Measurements from ENCODE around the gene DCST1. TPM values are rescaled to one million over a fixed set of nuclear protein-coding genes. Genes with fewer than 3 reads are reported as not detected.

Gene DCST1
- total RNA-seq, 1 experiment from 2014 or later = 0.15 TPM

GRCh38 chr1:155060736-155061135, 27.1 kb downstream of the DCST1 start:
- TF ChIP-seq, protein P1, sequence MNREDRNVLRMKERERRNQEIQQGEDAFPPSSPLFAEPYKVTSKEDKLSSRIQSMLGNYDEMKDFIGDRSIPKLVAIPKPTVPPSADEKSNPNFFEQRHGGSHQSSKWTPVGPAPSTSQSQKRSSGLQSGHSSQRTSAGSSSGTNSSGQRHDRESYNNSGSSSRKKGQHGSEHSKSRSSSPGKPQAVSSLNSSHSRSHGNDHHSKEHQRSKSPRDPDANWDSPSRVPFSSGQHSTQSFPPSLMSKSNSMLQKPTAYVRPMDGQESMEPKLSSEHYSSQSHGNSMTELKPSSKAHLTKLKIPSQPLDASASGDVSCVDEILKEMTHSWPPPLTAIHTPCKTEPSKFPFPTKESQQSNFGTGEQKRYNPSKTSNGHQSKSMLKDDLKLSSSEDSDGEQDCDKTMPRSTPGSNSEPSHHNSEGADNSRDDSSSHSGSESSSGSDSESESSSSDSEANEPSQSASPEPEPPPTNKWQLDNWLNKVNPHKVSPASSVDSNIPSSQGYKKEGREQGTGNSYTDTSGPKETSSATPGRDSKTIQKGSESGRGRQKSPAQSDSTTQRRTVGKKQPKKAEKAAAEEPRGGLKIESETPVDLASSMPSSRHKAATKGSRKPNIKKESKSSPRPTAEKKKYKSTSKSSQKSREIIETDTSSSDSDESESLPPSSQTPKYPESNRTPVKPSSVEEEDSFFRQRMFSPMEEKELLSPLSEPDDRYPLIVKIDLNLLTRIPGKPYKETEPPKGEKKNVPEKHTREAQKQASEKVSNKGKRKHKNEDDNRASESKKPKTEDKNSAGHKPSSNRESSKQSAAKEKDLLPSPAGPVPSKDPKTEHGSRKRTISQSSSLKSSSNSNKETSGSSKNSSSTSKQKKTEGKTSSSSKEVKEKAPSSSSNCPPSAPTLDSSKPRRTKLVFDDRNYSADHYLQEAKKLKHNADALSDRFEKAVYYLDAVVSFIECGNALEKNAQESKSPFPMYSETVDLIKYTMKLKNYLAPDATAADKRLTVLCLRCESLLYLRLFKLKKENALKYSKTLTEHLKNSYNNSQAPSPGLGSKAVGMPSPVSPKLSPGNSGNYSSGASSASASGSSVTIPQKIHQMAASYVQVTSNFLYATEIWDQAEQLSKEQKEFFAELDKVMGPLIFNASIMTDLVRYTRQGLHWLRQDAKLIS (CRISPR knock-in tag; IDR thresholded peaks at IDR 0.05; ENCODE audit: borderline replicate concordance) = no peak
- TF ChIP-seq ZNF425 (CRISPR knock-in tag; conservative IDR thresholded peaks at IDR 0.05) (no peak), ATF3 (CRISPR knock-in tag; conservative IDR thresholded peaks at IDR 0.05) (no peak), FOXJ3 (CRISPR knock-in tag; IDR thresholded peaks at IDR 0.05; ENCODE audit: borderline replicate concordance) (no peak), ZNF121 (CRISPR knock-in tag; IDR thresholded peaks at IDR 0.05) (no peak), RELA (CRISPR knock-in tag; IDR thresholded peaks at IDR 0.05; ENCODE audit: borderline replicate concordance) (no peak), PRRX2 (CRISPR knock-in tag; IDR thresholded peaks at IDR 0.05) (no peak), GABPB1 (CRISPR knock-in tag; IDR thresholded peaks at IDR 0.05) (no peak)
- TF ChIP-seq, protein P2, sequence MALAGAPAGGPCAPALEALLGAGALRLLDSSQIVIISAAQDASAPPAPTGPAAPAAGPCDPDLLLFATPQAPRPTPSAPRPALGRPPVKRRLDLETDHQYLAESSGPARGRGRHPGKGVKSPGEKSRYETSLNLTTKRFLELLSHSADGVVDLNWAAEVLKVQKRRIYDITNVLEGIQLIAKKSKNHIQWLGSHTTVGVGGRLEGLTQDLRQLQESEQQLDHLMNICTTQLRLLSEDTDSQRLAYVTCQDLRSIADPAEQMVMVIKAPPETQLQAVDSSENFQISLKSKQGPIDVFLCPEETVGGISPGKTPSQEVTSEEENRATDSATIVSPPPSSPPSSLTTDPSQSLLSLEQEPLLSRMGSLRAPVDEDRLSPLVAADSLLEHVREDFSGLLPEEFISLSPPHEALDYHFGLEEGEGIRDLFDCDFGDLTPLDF (CRISPR knock-in tag; IDR thresholded peaks at IDR 0.05) = no peak
- H3K4me3 Mint-ChIP-seq = no peak overlapping the region
- POLR2A ChIA-PET = interaction anchor here (0.5 to 1.8 kb wide), 4 partner anchors 43 to 124 kb away, joined by 3 to 6 read pairs (median 5); partner anchors contain the start of gene PMVK

GRCh38 chr1:155061381-155062150, 27.9 kb downstream of the DCST1 start:
- no peaks in the 10 kb centered on the region for H3K27me3 Mint-ChIP-seq (ENCODE audit: low read depth)
- no peaks in the 10 kb centered on the region for H3K9me3 Mint-ChIP-seq
- H3K27ac Mint-ChIP-seq = no peak overlapping the region
- H3K4me3 Mint-ChIP-seq = peak overlapping the region; percentile 91
- peaks cover 17% of the 10 kb centered on the region for H3K4me1 Mint-ChIP-seq
- DNase-seq (ENCODE audit: low spot score) (peak; percentile 99), ATAC-seq (peak; percentile 54)
- POLR2A ChIA-PET = interaction anchor here (0.5 to 3.5 kb wide), 7 partner anchors 17 to 125 kb away, joined by 3 to 10 read pairs (median 6); partner anchors contain the start of genes EFNA3 and PMVK
- peaks cover 6% of the 10 kb centered on the region for H3K36me3 Mint-ChIP-seq
- TF ChIP-seq GTF2I (CRISPR knock-in tag; conservative IDR thresholded peaks at IDR 0.05) (no peak), CTCF (IDR thresholded peaks at IDR 0.05) (peak; percentile 97)
- CTCF ChIA-PET = interaction anchor here (0.6 to 8.3 kb wide), 57 partner anchors 10 to 515 kb away, joined by 3 to 176 read pairs (median 7); partner anchors contain the start of genes ADAM15, CHRNB2, CKS1B and DCST1

More at GRCh38 chr1:155060736-155061135, 27.1 kb downstream of the DCST1 start:
- DNase-seq (ENCODE audit: low spot score) (no peak), ATAC-seq (no peak)
- Mint-ChIP-seq H3K27me3 (ENCODE audit: low read depth) (no peaks in the 10 kb centered on the region), H3K36me3 (no peaks in the 10 kb centered on the region), H3K4me1 (peaks cover 13% of the 10 kb centered on the region), H3K9me3 (no peaks in the 10 kb centered on the region), H3K27ac (no peak overlapping the region)
- CTCF ChIA-PET = interaction anchor here (1.0 to 8.3 kb wide), 35 partner anchors 10 to 501 kb away, joined by 3 to 176 read pairs (median 10); partner anchors contain the start of genes ADAM15, CKS1B, DCST1 and DCST2
